ENCODE results near the gene HLA-DRB1. TPM values are rescaled to one million over a fixed set of nuclear protein-coding genes. Genes with fewer than 3 reads are reported as not detected.
"Not testable (repeated sequence)": the region's sequence is repeated elsewhere in the genome, so short reads cannot be mapped to it uniquely, and the experiment has no call there.

HLA-DRB1 gene
- total RNA-seq, 4 donors from 2014 or later: 28.2 to 93.2 (median 49.1) TPM

GRCh38 chr6:32602383-32602782, 12.7 kb upstream of the HLA-DRB1 start:
- Histone ChIP-seq H3K27ac (replicated peaks in 1 of 4) (no peak overlapping the region), H3K36me3 (no peaks in the 10 kb centered on the region), H3K9me3 (no peaks in the 10 kb centered on the region), H3K4me1 (no peaks in the 10 kb centered on the region), H3K4me3 (no peak overlapping the region), H3K27me3 (no peaks in the 10 kb centered on the region)
- intact Hi-C loops (cut with DNase I): no loop called here
- no peak for DNase-seq (ENCODE audit: extremely low spot score)
- no peak for TF ChIP-seq CTCF (IDR thresholded peaks at IDR 0.05)
- no peak for TF ChIP-seq EP300 (IDR thresholded peaks at IDR 0.05)
- TF ChIP-seq POLR2AphosphoS5 (IDR thresholded peaks at IDR 0.05): no peak
- TF ChIP-seq POLR2A (IDR thresholded peaks at IDR 0.05; ENCODE audit: low read depth): no peak
- 72% methylated on average over 3 of the region's 3 CpGs for WGBS

- TF ChIP-seq CTCF (IDR thresholded peaks at IDR 0.05): no peak
- TF ChIP-seq POLR2AphosphoS5 (IDR thresholded peaks at IDR 0.05): no peak
- TF ChIP-seq POLR2A (IDR thresholded peaks at IDR 0.05; ENCODE audit: low read depth): no peak
- TF ChIP-seq EP300 (IDR thresholded peaks at IDR 0.05): no peak
- no peaks in the 10 kb centered on the region for H3K27me3 ChIP-seq
- H3K4me3 ChIP-seq: no peak overlapping the region
- H3K4me1 ChIP-seq: no peaks in the 10 kb centered on the region
- intact Hi-C loops (cut with DNase I): no loop called here
- H3K9me3 ChIP-seq: no peaks in the 10 kb centered on the region
- no peak overlapping the region for H3K27ac ChIP-seq (replicated peaks in 1 of 4)
- H3K36me3 ChIP-seq: no peaks in the 10 kb centered on the region
- DNase-seq (ENCODE audit: extremely low spot score): no peak
Observed at GRCh38 chr6:32597024-32597423, 7.4 kb upstream of the HLA-DRB1 start.

GRCh38 chr6:32590713-32591112, 1.1 kb upstream of the HLA-DRB1 start:
- intact Hi-C loops (cut with DNase I); H3K4me1 ChIP-seq; H3K36me3 ChIP-seq; H3K27ac ChIP-seq (replicated peaks in 1 of 4); DNase-seq (ENCODE audit: extremely low spot score); H3K9me3 ChIP-seq; H3K27me3 ChIP-seq; H3K4me3 ChIP-seq: not testable (repeated sequence)
- WGBS: 65% methylated on average over 4 of the region's 10 CpGs

- Histone ChIP-seq H3K27me3 (no peaks in the 10 kb centered on the region), H3K9me3 (no peaks in the 10 kb centered on the region), H3K4me3 (no peak overlapping the region), H3K36me3 (no peaks in the 10 kb centered on the region), H3K4me1 (no peaks in the 10 kb centered on the region), H3K27ac (replicated peaks in 1 of 4) (no peak overlapping the region)
- intact Hi-C loops (cut with DNase I): loop anchor here (5.0 kb wide), 1 partner anchor 61 kb away; no protein-coding TSS in a partner anchor
- 50% methylated on average over 2 of the region's 2 CpGs for WGBS
- TF ChIP-seq CTCF (IDR thresholded peaks at IDR 0.05) (no peak), POLR2A (IDR thresholded peaks at IDR 0.05; ENCODE audit: low read depth) (no peak), EP300 (IDR thresholded peaks at IDR 0.05) (no peak), POLR2AphosphoS5 (IDR thresholded peaks at IDR 0.05) (no peak)
- no peak for DNase-seq (ENCODE audit: extremely low spot score)
Observed at GRCh38 chr6:32588156-32588555, 1.5 kb downstream of the HLA-DRB1 start.

GRCh38 chr6:32583527-32583898, 6.1 kb downstream of the HLA-DRB1 start:
- no peaks in the 10 kb centered on the region for H3K27me3 ChIP-seq
- TF ChIP-seq POLR2A (IDR thresholded peaks at IDR 0.05; ENCODE audit: low read depth) (no peak), POLR2AphosphoS5 (IDR thresholded peaks at IDR 0.05) (no peak), CTCF (IDR thresholded peaks at IDR 0.05) (no peak), EP300 (IDR thresholded peaks at IDR 0.05) (no peak)
- no peaks in the 10 kb centered on the region for H3K4me1 ChIP-seq
- intact Hi-C loops (cut with DNase I): no loop called here
- H3K36me3 ChIP-seq: no peaks in the 10 kb centered on the region
- H3K9me3 ChIP-seq: no peaks in the 10 kb centered on the region
- 32% methylated on average over 2 of the region's 2 CpGs for WGBS
- no peak for DNase-seq (ENCODE audit: extremely low spot score)
- H3K27ac ChIP-seq (replicated peaks in 1 of 4): no peak overlapping the region
- no peak overlapping the region for H3K4me3 ChIP-seq

All from esophagus muscularis mucosa (tissue), 4 donors.